HUDEP-2 (cell line): ENCODE results near the gene IAPP.
"Not testable (repeated sequence)": the region's sequence is repeated elsewhere in the genome, so short reads cannot be mapped to it uniquely, and the experiment has no call there.

Experiments
- DNase-seq, 76 experiments: peaks; one replicate each; lab custom pipeline; 2025; ENCODE audit not compliant: unreplicated experiment in 76 of 76; lab: John Stamatoyannopoulos, UW

Gene IAPP

DNA sequence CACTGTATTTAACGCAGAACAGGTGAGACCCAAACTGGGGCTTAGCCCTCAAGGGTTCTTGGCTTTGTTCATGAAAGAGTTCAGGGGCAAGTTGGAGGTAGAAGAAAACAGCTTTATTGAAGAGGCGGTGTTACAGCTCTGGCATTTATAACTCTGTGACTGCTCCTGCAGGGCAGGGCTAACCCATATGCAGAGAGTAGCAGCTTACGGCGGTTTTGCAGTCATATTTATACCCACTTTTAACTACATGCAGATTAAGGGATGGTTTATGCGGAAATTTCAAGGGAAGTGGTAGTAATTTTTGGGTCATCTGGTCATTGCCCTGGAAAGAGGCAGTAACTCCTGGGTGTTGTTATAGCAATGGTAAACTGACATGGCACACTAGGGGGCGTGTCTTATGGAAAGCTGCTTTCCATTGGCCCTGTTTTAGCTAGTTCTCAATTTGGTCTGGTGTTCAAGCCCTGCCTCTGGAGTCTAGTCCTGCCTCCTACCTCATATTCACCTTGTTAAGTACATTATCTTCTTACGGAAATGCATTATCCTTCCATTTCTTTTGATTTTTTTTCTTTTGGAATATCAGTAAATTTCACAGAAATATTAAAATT, 1.8 kb upstream of the IAPP start:
- DNase-seq, result peak in 1 of 76 experiments; percentile 4

DNA sequence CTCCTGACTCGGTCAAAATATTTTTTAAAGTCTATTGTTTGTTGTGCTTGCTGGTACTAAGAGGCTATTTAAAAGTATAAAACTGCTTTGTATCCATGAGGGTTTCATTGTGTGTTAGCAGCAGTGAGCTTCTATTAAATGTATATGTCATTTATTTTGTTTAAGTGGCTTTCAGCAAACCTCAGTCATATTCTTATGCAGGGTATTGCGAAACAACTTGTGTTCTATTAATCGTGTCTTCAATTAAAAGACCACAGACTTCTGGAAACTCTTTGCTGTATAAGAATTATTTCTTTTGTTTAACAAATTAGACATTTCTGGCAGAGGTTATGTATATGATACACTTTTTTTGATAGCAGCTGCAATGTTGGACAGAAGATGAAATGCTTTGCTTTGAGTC, 6.5 kb downstream of the IAPP start:
- no peak for DNase-seq

DNA sequence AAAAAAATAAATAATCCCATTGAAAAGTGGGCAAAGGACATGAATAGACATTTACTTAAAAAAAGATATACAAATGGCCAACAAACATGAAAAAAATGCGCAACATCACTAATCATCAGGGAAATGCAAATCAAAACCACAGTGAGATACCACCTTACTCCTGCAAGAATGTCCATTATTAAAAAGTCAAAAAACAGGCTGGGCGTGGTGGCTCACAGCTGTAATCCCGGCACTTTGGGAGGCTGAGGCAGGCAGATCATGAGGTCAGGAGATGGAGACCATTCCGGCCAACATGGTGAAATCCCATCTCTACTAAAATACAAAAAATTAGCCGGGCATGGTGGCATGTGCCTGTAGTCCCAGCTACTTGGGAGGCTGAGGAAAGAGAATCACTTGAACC, 8.6 kb downstream of the IAPP start:
- not testable (repeated sequence) for DNase-seq

DNA sequence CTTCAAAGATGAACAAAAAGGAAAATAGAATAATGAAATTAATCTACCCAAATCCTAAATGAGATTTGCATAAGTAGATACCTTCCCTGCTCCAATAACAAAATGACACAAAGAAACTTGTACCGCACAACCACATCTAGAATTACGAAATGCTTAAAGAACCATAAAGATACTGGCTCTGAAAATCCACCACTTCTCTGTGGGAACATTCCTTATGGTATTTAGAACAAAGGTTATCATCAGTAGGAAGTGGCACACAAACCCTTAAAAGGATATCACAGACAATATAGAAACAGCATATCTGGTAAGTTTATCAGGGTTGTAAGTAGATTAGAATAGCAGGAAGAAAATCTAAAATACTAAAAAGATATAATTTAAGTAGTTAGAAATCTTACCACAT, 11.6 kb downstream of the IAPP start:
- DNase-seq, result no peak

DNA sequence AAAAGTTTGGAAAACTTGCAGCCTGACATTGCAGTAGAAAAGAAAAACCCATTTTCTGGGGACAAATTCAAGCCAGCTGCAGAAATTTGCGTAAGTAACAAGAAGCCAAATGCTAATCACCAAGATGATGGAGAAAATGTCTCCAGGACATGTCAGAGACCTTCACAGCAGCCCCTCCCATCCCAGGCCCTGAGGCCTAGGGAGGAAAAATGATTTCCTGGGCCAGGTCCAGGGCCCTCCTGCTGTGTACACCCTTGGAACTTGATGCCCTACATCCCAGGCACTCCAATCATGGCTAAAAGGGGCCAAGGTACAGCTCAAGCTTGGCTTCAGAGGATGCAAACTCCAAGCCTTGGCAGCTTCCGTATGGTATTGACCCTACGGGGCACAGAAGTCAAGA, 14.5 kb downstream of the IAPP start:
- no peak for DNase-seq

DNA sequence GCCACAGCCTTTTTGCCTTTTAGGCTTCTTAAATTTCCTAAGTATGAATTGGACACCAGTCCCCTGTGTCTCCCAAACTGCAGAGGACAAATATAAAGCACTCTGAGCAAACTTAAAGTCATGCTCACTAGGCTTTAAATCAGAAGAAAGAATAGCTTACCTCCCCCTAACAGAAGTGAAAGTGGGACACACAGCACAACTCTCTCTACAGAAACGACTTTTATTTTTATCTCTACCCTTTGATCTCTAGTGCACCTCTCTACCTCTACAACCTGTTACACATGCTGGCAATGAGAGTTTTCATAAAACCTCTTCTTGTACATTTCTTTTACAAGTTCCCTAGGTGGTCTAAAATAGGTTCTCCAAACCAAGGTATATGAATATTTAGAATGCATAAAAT, 19.7 kb downstream of the IAPP start:
- DNase-seq, result no peak

DNA sequence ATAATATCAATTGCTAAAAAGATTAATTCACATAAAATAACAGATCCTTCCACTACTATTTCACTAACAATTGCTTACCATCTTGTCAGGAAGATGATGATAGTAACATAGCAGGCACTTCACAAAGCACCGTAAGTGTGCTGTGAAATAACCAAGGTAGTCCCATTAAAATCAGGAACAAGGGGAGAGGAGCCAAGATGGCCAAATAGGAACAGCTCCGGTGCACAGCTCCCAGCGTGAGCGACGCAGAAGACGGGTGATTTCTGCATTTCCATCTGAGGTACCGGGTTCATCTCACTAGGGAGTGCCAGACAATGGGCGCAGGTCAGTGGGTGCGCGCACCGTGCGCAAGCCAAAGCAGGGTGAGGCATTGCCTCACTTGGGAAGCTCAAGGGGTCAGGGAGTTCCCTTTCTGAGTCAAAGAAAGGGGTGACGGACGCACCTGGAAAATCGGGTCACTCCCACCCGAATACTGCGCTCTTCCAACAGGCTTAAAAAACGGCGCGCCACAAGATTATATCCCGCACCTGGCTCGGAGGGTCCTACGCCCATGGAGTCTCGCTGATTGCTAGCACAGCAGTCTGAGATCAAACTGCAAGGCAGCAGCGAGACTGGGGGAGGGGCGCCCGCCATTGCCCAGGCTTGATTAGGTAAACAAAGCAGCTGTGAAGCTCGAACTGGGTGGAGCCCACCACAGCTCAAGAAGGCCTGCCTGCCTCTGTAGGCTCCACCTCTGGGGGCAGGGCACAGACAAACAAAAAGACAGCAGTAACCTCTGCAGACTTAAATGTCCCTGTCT, 22.3 kb downstream of the IAPP start:
- DNase-seq, result not testable (repeated sequence)

DNA sequence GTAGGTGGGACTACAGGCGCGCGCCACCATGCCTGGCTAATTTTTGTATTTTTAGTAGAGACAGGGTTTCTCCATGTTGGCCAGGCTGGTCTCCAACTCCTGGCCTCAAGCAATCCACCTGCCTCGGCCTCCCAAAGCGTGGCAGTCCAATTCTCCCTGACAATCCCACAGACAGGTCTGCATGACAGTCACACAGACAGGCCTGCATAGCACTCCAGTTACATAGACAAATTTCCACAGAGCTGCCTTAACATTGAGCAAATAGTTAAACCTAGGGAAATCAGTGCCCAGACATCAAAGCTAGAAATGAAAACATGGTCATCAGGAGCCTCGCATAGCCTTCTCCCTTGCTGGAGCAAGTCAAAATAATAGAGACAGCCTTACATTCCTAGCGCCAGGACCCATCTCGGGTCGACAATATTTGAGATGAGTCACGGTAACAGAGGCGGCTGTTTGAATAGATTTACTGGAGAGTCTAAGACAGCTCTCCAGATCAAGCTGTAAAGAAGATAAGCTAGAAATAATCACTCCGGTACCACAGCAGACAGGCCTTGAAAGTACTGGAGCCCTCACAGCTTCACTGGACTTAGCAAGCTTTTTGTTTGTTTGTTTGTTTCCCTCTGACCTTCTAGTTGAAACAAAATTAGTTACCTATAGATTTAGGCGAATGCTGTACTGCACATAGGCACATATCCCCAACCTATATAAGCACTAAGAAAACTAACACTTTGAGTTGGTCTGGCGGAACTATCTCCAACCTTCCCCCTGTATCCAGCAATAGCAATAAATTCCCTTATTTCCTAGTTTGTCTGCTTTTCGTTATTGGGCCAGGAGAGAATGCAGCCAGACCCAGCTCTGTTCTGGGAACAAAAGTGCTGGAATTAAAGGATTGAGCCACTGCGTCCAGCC, 40.9 kb downstream of the IAPP start:
- peak in 11 of 76 experiments; percentile 0 to 73 (median 20) for DNase-seq

DNA sequence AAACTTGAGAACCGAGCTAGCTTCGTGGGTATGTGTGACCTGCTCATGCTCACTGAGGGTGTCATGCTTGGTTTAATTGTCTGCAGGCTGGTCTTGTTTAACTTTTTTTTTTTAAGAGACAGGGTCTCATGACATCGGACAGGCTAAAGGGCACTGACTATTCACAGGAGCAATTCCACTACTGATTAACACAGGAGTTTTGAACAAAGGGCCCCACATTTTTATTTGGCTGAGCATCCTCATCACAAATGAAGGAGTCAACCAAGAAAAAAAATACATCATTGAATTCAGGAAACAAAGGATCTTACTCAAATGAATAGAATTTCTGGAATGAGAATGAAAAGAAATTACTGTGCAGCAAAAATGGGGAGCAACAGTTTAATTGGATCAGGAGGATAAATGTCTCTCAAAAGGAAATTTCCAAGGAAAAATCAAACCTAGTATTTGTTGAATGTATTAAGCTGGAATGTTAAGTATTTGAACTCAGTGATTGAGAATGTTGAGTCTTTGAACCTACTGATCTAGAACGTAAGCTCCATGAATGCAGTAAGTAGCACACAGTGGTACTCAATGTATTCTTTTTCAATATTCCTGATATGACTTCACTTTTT, 43.9 kb downstream of the IAPP start:
- DNase-seq, result no peak

DNA sequence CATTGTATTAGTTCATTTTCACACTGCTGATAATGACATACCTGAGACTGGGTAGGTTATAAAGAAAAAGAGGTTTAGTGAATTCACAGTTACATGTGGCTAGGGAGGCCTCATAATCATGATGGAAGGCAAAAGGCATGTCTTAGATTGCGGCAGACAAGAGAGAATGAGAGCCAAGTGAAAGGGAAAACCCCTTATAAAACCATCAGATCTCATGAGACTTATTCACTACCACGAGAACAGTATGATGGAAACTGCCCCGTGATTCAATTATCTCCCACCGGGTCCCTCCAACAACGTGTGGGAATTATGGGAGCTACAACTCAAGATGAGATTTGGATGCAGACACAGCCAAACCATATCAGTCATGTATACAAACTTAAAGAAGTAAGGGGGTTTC, 45.7 kb downstream of the IAPP start:
- DNase-seq, result not testable (repeated sequence)

DNA sequence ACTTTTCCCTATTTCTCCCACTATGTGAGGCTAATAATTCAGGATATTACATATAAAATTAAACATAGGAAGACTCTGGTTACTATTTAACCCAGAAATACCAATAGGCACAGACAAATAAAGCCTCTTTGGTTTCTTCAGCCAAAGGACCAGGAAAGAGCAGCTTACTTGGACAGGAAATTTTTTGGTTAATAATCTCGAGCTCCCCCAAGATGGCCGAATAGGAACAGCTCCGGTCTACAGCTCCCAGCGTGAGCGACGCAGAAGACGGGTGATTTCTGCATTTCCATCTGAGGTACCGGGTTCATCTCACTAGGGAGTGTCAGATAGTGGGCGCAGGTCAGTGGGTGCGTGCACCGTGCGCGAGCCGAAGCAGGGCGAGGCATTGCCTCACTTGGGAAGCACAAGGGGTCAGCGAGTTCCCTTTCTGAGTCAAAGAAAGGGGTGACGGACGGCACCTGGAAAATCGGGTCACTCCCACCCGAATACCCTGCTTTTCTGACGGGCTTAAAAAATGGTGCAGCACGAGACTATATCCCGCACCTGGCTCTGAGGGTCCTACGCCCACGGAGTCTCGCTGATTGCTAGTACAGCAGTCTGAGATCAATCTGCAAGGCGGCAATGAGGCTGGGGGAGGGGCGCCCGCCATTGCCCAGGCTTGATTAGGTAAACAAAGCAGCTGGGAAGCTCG, 46.5 kb downstream of the IAPP start:
- DNase-seq, result not testable (repeated sequence)

DNA sequence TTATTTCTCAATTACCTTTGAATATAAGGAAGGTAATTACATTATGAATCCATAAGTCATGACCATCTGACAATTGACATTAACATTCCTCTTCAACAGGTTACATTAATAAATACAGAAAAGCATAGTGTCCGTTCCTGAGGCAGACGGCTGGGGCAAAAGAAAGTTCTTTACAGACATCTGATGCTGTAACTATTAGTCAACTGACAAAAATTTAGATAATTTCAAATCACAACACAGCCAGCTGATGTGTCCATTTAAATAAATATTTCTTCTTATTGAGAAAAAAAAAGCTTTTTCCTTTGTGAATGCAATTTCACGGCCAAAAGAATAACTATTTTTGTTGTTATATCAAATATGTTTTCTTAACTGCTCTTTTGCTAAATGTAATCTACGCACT, 55.5 kb downstream of the IAPP start:
- DNase-seq, result no peak
